Stomach (tissue), 9 donors: ENCODE data around the gene TBX2. TPM values are rescaled to one million over a fixed set of nuclear protein-coding genes. Genes with fewer than 3 reads are reported as not detected.

Experiments used
- DNase-seq, 2 donors: peaks; one replicate each; pipeline versions ENCODE4 v3.0.0 to v3.0.0-alpha.2; 2013 to 2019
- H3K27ac ChIP-seq, 5 donors: fragments of 200-600 bp in 4 of 5; sonication (generic) in 4 of 5; one replicate each; pipeline ENCODE4 v1.5.1; 2013 to 2019; ENCODE audit warnings: mild to moderate bottlenecking in 1 of 5, moderate library complexity in 1 of 5
- H3K27me3 ChIP-seq, 3 donors: fragments of 200-600 bp; sonication (generic); one replicate each; pipeline ENCODE4 v1.5.1; 2017 to 2019; ENCODE audit warnings: mixed run types in 1 of 3
- H3K36me3 ChIP-seq, 4 donors: fragments of 200-600 bp; sonication (generic); 1 replicate in 3 of 4; 2 replicates in 1 of 4; pipeline ENCODE4 v1.5.1; 2016 to 2019
- H3K4me1 ChIP-seq, 4 donors: fragments of 200-600 bp; sonication (generic); one replicate each; pipeline ENCODE4 v1.5.1; 2016 to 2019
- H3K4me3 ChIP-seq, 4 donors: fragments of 200-600 bp; sonication (generic) in 3 of 4; one replicate each; pipeline ENCODE4 v1.5.1; 2016 to 2019; ENCODE audit warnings: mild to moderate bottlenecking in 1 of 4
- H3K9me3 ChIP-seq, 4 donors: fragments of 200-600 bp; sonication (generic); one replicate each; pipeline ENCODE4 v1.5.1; 2016 to 2019
- CTCF ChIP-seq, 7 experiments: fragments of 450-650 bp in 4 of 7; fragments of 200-600 bp in 3 of 7; sonication (generic) in 3 of 7; IDR thresholded peaks; one replicate each; pipeline ENCODE4 v1.5.1; 2016 to 2019; ENCODE audit warnings: antibody characterized with exemption in 7 of 7, control low read depth in 2 of 7, mild to moderate bottlenecking in 1 of 7
- EP300 ChIP-seq: sonication (generic); formaldehyde crosslinking; IDR thresholded peaks from one replicate; pipeline ENCODE4 v1.6.1; 2017; ENCODE audit warnings: antibody characterized with exemption
- POLR2A ChIP-seq, 4 donors: fragments of 450-650 bp; IDR thresholded peaks; one replicate each; pipeline ENCODE4 v1.6.1; 2016; ENCODE audit warnings: antibody characterized with exemption in 4 of 4, control low read depth in 2 of 4, mild to moderate bottlenecking in 1 of 4, moderate library complexity in 1 of 4
- POLR2AphosphoS5 ChIP-seq, 3 donors: sonication (generic); formaldehyde crosslinking; IDR thresholded peaks; one replicate each; pipeline ENCODE4 v1.6.1; 2016; ENCODE audit warnings: antibody characterized with exemption in 3 of 3
- WGBS, 5 donors: extraction: QIAGEN DNeasy Blood & Tissue Kit in 3 of 5; methylation state at CpG; one replicate each; pipeline versions ENCODE4 v1.1.5 to v1.1.7; 2013 to 2018; 5-methylcytosine and 5-hydroxymethylcytosine counted together
- intact Hi-C: fragments of 100-400 bp; cut with DNase I; formaldehyde crosslinking; loops from one replicate; pipeline ENCODE4 v1.15.1; 2023; ENCODE audit warnings: low total_unique reads
- polyA plus RNA-seq, 3 donors: library from polyadenylated mRNA; stranded (reverse); fragments of 200-250 nt; gene quantifications; one replicate each; pipeline ENCODE4 v1.2.3, GENCODE V29; 2013
- total RNA-seq, 5 donors: library from RNA; depleted of rRNA; stranded (reverse); fragments of >200 nt; gene quantifications; one replicate each; pipeline versions ENCODE4 v1.1.0 to v1.2.3, GENCODE V29; 2014 to 2016
- donor health status: healthy with polysubstance abuse.
- donor health status: Bipolar disorder and iron deficiency.
- donor health status: healthy.

The TBX2 gene
- total and polyA plus RNA-seq, 8 donors, result 0.58 to 31.6 (median 22.1) TPM

- peak overlapping the region; percentile 78 to 93 (median 84) for H3K27ac ChIP-seq
Observed at GRCh38 chr17:61397086-61397842, 2.4 kb upstream of the TBX2 start.

GRCh38 chr17:61398721-61399130, 917 bp upstream of the TBX2 start:
- Histone ChIP-seq H3K9me3 (no peaks in the 10 kb centered on the region), H3K4me1 (peaks cover 32 to 71% (median 67%) of the 10 kb centered on the region in 4 donors), H3K27me3 (peaks cover 40 to 99% (median 80%) of the 10 kb centered on the region in 3 donors), H3K36me3 (no peaks in the 10 kb centered on the region), H3K27ac (peak overlapping the region; percentile 78 to 93 (median 84)), H3K4me3 (peak overlapping the region; percentile 46 to 75 (median 54))
- WGBS, 5 donors, result 3 to 6% (median 5%) methylated on average over 24 to 34 of the region's 34 CpGs
- intact Hi-C loops, result loop anchor here (10.0 kb wide), 1 partner anchor 414 kb away; no protein-coding TSS in a partner anchor
- no peak for DNase-seq
- TF ChIP-seq POLR2A (IDR thresholded peaks at IDR 0.05), result no peak
- no peak for TF ChIP-seq POLR2AphosphoS5 (IDR thresholded peaks at IDR 0.05)
- TF ChIP-seq CTCF (IDR thresholded peaks at IDR 0.05), result no peak

More at GRCh38 chr17:61397086-61397842, 2.4 kb upstream of the TBX2 start:
- H3K36me3 ChIP-seq, result peaks cover 0 to under 1% (median 0%) of the 10 kb centered on the region in 4 donors
- peaks cover 32 to 62% (median 57%) of the 10 kb centered on the region in 4 donors for H3K4me1 ChIP-seq
- TF ChIP-seq POLR2A (IDR thresholded peaks at IDR 0.05), result no peak
- no peak for TF ChIP-seq EP300
- TF ChIP-seq CTCF (IDR thresholded peaks at IDR 0.05), result no peak
- no peak for TF ChIP-seq POLR2AphosphoS5 (IDR thresholded peaks at IDR 0.05)
- no peaks in the 10 kb centered on the region for H3K9me3 ChIP-seq
- peaks cover 38 to 84% (median 65%) of the 10 kb centered on the region in 3 donors for H3K27me3 ChIP-seq
- 0 to 6% (median 3%) methylated on average over 4 to 65 of the region's 67 CpGs for WGBS, 5 donors
- H3K4me3 ChIP-seq, result peak overlapping the region; percentile 46 to 75 (median 54)
- peak in 1 of 2 donors; percentile 74 for DNase-seq
- intact Hi-C loops, result loop anchor here (10.0 kb wide), 1 partner anchor 412 kb away; no protein-coding TSS in a partner anchor

GRCh38 chr17:61400066-61400716, 548 bp downstream of the TBX2 start:
- no peak for TF ChIP-seq POLR2AphosphoS5 (IDR thresholded peaks at IDR 0.05)
- TF ChIP-seq EP300, result no peak
- TF ChIP-seq POLR2A (IDR thresholded peaks at IDR 0.05), result no peak
- no peak for TF ChIP-seq CTCF (IDR thresholded peaks at IDR 0.05)
- peak overlapping the region; percentile 46 to 75 (median 54) for H3K4me3 ChIP-seq
- H3K36me3 ChIP-seq, result peaks cover 0 to 5% (median under 1%) of the 10 kb centered on the region in 4 donors
- peak in 1 of 2 donors; percentile 61 for DNase-seq
- H3K27me3 ChIP-seq, result peaks cover 53 to 100% (median 95%) of the 10 kb centered on the region in 3 donors
- H3K27ac ChIP-seq, result peak overlapping the region; percentile 63 to 85 (median 73)
- intact Hi-C loops, result no loop called here
- peaks cover 41 to 86% (median 81%) of the 10 kb centered on the region in 4 donors for H3K4me1 ChIP-seq
- H3K9me3 ChIP-seq, result no peaks in the 10 kb centered on the region
- 0 to 1% (median 1%) methylated on average over 27 to 85 of the region's 90 CpGs for WGBS, 5 donors

- H3K4me1 ChIP-seq, result peaks cover 44 to 90% (median 84%) of the 10 kb centered on the region in 4 donors
- 5 to 9% (median 7%) methylated on average over 40 to 45 of the region's 45 CpGs for WGBS, 5 donors
- H3K27ac ChIP-seq, result peak overlapping the region; percentile 63 to 85 (median 73)
- peaks cover 52 to 100% (median 96%) of the 10 kb centered on the region in 3 donors for H3K27me3 ChIP-seq
- peak overlapping the region; percentile 46 to 75 (median 54) for H3K4me3 ChIP-seq
- H3K36me3 ChIP-seq, result peaks cover 0 to 6% (median 3%) of the 10 kb centered on the region in 4 donors
- peak in 1 of 2 donors; percentile 35 for DNase-seq
- no peaks in the 10 kb centered on the region for H3K9me3 ChIP-seq
- TF ChIP-seq EP300 (no peak), POLR2AphosphoS5 (IDR thresholded peaks at IDR 0.05) (no peak), CTCF (IDR thresholded peaks at IDR 0.05) (no peak), POLR2A (IDR thresholded peaks at IDR 0.05) (no peak)
- intact Hi-C loops, result no loop called here
Observed at GRCh38 chr17:61400717-61401388, 1.2 kb downstream of the TBX2 start.
